HG02973 (cell line): ENCODE results near the gene PHGDH.
A peak's percentile ranks its signal among the peaks of the same experiment; 100 is the strongest.

Experiments
- ATAC-seq: cut with Tn5 transposase; IDR thresholded peaks from one replicate; pipeline ENCODE4 v1.9.1; 2021; ENCODE audit warnings: moderate library complexity; ENCODE audit not compliant: unreplicated experiment

PHGDH gene

DNA sequence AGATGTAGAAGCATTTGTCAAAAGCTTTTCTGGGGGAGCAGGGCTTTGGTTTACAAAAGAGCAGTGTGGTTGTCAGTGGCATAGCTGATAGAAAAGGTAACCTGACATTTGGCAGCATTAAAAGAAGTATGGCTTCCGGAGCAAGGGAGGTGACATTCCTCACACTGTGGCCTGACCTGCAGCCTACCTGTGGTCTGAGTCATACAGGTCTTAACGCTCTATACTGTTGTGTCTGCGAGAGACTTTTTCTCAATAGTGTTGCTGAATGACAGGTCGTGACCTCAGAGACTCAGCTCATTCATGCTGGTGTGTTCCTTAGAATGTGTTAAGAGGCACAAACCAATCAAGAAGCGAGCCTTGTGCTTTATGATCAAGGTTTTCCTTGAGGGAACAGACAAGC lies 19.3 kb downstream of the PHGDH start:
- no peak for ATAC-seq

DNA sequence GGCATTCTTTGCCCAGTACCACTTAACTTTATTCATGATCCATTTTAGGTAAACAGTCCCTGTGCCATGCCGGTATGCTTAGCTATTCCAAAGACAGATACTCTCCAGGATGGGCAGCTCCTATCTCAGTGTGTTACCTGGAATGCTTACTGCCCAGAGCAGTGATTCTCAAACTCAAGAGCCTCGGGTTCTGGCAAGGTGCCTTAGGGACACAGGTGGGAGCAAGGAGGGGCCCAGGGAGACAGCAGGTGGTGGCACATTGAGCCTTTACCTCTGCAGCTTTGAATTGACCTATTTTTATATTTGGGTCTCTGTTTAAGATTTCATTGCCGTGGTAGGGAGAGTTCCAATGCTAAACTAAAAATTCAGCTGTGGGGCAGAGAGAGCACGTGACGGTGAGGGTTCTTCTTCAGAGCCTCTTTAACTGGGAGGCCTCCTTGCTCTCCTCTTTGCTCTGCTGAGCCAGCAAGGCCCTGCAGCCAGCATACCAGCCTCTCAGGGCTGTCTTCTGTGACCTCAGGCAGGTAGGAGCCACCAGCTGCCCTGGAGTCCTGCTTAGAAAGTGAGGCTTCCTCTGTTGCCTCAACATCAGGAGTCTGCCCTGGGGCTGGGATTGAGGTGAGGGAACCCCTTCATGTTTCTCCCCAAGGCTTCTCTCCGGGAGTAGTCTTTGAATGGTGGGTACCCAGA lies 20.2 kb downstream of the PHGDH start:
- no peak for ATAC-seq

DNA sequence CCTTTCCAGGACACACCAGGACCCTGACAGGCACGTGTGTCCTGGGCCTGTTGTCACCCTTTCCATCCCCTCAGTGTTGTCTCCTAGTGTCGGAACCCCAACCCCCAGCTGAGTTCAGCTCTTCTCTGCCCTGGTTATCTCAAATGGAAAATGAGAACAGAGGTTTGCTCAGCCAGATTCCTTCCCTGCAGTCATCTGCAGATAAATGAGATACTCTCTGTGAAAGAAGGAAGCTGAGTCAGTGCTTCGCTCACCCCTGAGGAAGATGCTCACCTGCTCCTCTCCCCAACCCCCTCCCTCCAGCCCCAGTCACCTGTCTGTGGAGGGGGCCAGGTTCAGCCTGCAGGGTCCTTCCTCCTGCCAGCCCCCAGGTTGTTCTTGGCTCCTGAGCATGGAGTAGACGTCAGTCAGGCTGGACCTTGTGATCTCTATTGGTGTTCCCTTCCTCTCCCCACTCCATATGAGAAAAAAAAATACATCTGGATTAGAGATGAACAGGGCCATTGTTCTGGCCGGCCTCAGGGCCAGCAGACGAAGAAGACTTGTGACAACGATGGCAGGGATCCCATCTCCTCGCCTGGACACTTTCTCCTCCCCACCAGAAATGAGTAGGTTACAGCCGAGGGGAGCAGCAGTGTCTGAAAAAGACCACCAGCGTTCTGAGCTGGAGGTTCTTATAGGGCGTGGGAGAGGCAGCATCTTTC lies 20.9 kb downstream of the PHGDH start:
- ATAC-seq: no peak

DNA sequence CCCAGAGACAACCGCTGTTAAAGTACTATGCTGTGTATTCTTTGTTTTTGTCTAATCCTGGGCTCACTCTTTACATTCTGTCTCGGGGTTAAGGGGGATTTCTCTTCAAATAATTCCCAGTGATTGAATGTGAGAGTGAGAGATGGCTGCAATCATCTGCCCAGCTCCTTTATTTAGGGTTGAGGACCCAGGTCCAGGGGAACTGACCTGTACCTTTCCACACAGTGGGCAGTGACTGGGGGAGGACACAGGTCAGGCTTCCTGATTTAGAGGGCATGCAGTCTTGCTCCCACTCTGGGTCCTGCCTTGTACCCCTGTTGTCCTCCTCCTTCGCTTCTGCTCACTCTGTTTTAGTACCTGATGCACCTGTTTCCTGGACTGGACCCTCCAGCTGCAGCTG lies 22.0 kb downstream of the PHGDH start:
- ATAC-seq: no peak

DNA sequence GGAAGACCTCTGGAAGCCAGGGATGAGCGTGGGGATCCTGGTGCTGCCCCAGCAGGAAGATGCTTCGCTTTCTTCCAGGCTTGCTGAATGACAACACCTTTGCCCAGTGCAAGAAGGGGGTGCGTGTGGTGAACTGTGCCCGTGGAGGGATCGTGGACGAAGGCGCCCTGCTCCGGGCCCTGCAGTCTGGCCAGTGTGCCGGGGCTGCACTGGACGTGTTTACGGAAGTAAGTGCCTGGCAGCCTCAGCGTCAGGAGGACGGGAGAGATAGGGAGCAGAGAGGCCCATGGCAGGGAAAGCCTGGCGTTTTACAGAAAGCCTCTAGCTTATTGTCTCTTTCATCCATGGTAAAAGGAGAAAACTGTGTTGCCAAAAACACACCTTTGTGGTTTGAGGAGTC lies 23.5 kb downstream of the PHGDH start:
- no peak for ATAC-seq

DNA sequence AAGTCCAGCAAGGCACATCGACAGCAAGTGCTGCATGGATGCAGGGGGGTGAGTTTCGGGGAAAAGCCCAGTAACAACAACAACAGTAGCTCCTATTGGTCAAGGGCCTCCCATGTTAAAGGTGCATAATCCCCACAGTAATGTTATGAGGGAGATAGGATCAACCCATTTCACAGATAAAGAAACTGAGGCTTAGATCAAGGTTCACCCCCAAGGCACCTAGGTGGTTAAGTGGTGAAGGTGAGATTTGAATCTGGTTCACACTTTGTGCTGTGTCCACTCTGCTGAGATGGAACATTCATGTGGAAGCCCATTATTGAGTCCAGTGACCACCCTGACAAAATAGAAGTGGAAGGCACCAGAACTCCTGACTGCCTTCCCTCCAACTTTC lies 24.9 kb downstream of the PHGDH start:
- no peak for ATAC-seq

DNA sequence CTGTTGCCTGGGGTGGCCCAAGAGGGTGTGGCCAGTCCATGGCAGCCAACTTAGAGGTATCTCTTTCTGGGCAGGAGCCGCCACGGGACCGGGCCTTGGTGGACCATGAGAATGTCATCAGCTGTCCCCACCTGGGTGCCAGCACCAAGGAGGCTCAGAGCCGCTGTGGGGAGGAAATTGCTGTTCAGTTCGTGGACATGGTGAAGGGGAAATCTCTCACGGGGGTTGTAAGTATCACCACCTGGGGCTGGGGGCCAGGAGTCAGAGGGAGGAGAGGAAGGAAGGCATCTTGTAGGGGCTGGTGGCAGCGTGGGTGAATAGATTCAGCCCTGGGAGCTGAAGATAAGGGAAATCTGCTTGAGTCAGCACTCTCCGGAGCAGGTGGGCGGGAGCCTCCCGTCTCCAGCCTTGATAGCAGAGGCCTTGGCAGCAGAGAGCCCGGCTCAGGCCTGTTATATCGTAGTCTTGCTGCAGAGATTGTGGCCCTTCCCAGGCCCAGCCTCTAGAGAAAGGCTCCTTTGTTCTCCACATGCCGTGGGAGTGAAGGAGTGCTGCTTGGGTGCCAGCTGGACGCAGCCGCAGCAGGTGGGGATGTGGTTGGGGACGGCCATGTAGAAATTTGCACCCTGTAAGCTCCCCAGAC lies 25.4 kb downstream of the PHGDH start:
- ATAC-seq: no peak

DNA sequence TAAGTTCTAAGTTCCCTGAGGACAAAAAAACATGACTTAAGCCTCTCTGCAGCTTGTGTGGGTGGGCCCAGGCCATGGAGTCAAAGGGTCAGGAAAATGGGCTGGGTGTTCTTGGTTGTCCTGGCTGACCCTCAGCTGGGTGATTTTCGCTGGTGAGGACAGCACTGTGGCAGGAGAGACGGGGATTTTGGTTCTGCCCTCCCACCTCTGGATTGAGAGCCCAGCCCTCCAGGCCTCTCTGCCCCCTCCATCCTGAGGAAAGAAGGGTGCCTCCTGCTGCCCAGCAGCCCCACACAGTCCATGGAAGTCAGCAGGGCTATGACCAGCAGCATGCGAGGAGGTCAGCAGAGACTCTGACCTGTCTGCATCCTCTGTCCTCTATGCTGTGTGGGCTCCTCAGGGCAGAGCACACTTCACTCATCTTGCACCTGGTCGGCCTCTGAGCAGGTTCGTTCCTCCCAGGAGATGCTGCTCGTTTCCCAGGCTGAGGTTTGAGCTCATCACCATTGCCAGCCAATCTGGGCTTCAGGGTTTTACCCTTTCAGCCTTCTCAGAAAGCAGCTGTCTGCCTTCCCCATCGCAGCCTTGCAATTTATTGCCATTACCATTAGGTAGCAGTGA lies 26.5 kb downstream of the PHGDH start:
- no peak for ATAC-seq

DNA sequence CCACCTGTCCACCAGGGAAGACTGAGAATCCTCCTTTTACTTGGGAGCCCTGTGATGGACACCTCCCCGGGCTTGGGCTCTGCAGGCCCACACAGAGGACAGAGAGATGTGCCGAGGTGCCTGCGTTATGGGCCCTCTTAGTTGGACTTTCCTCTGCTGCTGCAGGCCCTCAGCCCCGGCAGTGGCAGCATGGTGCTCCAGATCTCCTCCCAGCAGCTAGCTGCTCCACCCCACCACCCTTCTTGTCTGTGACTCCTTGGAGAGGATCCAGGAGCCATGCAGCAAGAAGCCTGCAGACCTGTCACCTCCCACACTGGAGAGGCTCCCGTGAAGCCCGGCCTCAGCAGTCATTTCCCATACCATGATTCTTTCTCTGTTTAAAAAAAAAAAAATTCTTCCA lies 27.4 kb downstream of the PHGDH start:
- ATAC-seq: no peak

DNA sequence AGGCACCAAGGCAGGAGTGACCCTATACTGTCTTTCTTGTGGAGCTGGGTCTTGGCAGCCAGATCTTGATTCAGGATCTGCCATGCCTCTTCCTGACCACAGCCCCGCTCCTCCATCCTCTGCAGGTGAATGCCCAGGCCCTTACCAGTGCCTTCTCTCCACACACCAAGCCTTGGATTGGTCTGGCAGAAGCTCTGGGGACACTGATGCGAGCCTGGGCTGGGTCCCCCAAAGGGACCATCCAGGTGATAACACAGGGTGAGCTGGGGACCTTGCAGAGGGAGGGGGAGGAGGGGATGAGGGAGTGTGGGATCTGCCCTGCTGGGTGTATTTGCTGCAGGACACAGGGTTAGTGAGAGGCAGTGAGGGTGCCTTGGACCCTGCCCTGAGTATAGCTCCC lies 28.5 kb downstream of the PHGDH start:
- ATAC-seq: no peak

DNA sequence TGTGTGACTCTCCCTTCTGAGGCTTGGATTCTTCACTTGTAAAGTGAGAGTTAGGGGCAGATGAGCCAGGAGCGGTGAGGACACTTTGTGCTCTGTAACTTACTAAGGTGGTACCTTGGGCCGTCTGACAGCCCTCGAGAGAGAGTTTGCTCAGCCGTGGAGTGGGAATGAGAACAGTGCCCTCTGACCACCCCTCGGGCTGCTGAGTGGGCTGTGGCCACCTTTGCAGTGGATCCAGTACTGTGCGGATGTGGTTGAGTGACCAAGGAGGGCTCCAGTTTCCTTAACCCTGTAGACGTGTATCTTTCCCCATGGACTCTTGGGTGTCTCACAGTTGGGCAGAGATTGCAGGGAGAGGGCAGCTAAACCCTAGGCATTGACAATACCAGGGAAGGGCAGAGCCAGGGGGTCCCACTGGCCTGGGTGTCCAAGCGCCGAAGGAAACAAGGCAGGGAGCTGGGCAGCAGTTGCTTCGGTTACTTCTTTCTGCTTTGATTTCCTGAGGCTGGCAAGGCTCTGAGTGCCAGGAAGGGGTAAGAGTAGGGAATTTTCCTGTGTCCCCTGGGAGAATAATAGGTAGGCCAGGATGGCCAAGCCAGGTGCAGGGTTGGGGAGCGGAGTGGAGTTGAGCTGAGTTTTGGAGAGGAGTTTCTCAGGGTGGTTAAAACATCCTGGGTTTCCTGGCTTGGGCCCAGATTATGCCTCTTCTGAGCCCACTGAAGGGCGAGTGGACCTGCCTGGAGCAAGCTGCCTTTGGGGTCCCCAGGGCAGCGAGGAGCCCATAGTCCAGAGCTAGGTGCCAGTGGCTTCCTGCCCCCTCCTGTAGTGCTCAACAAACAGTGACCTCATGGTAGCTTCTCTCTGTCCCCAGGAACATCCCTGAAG lies 29.4 kb downstream of the PHGDH start:
- ATAC-seq: no peak

DNA sequence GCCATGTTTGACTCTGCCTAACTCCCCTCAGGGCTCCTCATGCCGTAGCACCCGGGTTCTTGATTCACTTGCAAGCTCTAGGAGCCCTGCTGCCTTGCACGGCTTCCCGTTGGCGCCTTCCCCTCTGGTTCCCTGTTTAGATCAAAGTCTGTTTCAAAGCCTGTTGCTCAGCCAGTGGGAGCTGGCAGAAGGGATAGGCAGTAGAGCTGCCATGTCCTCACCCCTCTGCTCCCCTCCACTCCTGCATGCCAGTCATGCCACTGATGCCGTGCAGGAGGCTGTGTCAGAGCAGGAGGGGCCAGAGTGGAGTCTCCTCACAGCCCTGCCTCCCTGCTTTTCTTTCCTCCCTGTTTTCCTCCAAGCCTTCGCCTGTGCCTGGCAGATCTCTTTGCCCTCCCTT lies 30.5 kb downstream of the PHGDH start:
- no peak for ATAC-seq

DNA sequence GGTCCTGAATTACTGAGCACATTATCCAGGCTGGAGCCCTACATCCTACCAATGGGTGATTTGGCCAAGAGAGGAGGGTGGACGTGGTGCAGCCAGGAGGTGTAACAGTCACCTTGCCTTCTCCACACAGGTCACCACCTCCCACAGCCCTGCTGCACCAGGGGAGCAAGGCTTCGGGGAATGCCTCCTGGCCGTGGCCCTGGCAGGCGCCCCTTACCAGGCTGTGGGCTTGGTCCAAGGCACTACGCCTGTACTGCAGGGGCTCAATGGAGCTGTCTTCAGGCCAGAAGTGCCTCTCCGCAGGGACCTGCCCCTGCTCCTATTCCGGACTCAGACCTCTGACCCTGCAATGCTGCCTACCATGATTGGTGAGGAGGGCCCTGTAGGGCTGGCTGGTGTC lies 30.9 kb downstream of the PHGDH start:
- ATAC-seq: no peak

DNA sequence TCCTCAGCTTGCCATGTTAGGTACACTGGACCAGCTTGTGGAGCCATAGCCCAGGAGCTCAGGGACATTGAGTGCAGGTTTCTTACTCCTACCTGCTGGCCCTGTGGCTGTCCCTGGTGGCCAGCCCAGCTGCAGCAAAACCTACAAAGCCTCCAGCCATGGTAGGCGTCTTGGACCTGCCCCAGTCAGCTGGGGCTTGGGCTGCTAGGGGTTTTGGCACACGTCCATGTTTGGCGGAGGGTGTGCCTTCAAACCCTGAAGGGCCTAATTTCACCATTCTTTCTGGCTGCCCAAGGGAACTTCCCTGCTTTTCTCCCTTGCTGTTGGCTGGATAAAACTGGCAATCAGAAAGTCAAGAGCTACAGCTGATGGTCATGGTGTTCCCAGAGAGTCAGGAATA lies 31.6 kb downstream of the PHGDH start:
- no peak for ATAC-seq

DNA sequence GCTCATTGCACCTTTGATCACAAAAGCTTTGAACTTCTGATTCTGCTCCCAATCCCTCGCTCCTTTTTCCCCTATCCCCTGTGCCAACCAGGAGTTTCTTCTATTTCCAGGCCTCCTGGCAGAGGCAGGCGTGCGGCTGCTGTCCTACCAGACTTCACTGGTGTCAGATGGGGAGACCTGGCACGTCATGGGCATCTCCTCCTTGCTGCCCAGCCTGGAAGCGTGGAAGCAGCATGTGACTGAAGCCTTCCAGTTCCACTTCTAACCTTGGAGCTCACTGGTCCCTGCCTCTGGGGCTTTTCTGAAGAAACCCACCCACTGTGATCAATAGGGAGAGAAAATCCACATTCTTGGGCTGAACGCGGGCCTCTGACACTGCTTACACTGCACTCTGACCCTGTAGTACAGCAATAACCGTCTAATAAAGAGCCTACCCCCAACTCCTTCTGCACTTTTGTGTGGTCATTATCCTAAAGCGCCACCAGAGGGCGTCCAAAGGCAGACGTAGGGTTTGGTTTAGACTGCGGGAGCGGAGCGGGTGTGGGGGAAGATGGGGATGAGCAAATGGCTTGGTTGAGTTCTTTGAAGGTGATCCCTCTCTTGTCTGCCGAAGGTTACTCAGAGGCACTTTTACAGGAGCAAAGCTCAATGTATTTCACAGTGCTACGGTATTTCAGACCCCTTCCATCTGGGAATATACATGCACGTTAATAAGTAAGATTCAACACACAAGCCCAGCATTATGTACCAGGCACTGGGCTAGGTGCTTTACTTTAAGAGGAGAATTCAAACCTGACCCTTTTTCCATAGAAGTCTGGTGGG lies 32.3 kb downstream of the PHGDH start:
- ATAC-seq: peak; percentile 66

DNA sequence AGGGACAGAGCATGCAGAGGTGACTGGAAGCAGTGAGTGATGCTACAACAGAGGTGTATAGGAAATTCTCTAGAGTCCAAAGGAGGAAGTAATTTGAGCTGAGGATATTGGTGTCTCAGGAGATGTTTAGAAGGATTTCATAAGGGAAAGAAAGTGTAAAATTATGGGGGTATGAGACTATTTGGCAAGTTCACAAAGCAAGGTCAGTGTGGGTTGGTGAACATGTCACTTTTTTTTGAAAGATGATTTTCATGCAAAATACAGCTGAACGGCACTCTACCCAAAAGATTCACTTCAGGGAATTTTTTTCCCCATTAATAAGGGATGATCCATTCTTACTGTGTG lies 32.8 kb downstream of the PHGDH start:
- ATAC-seq: no peak

DNA sequence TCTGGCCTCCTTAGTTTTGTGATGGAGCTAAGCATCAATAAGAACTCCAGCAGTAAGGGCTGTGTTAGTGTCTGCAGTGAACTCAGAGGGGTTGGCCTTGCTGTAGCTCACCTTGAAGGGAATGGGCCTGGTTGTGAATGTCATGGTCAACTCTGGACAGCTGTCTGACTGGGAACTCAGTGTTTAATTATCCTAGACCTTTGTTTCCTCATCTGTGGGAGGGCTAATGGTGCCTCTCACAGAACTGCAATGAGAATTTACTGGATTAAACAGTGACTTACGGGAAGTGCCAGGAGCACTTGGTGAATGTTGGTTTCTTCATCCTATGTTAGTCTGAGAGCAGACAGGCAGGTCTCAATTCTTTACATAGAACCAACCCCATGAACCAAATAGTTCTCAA lies 33.3 kb downstream of the PHGDH start:
- no peak for ATAC-seq

DNA sequence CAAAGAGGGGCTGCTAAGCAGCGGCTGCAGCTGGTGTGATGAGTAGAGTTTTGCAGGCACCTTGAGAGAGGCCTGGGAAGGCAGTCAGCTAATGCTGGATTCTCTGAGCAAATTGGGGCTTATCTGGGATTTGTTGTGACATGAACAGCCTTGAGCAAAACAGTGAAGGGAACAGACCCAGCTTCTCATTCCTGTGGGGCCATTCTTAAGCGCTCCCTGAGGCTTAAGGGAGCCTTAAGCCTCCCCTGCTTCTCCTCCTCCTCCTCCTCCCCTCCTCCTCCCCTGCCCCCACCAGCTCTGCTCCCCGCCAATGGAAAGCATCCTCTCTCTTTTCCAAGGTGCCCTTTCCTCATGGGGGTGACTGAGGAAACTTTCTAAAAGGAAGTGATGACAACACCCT lies 35.7 kb downstream of the PHGDH start:
- no peak for ATAC-seq

DNA sequence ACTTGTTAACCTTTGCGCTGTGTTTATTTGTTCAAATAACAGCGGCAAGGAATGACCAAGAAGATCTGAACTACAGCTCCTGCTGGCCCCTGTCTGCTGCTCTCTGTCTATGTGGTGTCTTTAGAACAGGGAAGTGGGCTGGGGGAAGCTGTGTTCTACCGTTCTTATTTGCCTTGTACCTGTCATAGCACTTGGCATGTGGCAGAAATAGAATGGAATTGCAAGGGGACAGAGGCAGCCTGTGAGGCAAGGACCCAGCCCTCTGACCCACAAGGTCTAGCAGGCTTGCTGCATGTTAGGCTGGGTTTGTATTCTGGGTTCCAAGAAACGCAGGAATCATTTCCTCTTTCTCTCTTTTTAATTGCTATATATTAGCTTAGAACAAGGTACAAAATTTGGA lies 36.3 kb downstream of the PHGDH start:
- no peak for ATAC-seq

DNA sequence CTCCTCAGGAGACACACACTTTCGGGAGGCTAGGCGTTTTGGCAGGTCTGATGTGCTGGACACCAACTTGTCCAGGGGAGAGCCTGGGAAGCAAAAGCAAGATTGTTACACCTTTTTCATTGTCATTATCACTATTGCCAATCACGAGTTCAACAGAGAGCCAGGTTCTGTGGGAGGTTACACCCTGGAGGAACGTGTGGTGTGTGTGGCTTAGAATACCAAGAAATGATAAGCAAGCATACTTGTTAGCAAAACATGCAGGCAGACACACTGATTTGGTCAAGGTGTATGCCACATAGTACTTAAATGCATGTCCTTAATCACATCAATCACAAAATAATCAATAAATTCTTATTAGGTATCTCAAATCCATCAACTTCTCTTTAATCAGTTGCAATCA lies 40.9 kb downstream of the PHGDH start:
- no peak for ATAC-seq
